COLO668 (cell line): ENCODE measurements around the gene CEP164.
A peak's percentile ranks its signal among the peaks of the same experiment; 100 is the strongest.

Experiments
- DNase-seq: peaks from one replicate; lab custom pipeline; 2025; ENCODE audit not compliant: unreplicated experiment; lab: John Stamatoyannopoulos, UW

Gene CEP164

DNA sequence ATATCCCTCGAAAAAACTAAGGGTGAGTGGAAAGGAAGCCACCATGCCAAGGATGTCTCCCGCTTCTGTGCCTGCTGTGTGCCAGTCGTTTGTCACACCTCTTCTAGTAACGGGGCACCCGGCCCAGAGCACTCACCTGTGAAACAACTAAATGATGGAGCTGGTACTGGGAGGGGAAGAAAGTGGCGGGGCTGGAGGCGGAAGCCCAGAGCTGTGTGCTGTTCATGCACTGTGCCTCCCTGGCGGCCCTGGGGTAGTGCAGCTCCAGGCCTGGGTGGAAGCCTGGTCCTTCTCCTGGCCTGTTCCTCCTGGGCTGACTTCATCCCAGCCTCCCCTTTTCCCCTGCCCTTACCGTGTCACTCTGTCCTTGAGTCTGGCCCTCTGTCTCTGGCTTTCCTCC lies 130.2 kb downstream of the CEP164 start:
- peak; percentile 69 for DNase-seq

DNA sequence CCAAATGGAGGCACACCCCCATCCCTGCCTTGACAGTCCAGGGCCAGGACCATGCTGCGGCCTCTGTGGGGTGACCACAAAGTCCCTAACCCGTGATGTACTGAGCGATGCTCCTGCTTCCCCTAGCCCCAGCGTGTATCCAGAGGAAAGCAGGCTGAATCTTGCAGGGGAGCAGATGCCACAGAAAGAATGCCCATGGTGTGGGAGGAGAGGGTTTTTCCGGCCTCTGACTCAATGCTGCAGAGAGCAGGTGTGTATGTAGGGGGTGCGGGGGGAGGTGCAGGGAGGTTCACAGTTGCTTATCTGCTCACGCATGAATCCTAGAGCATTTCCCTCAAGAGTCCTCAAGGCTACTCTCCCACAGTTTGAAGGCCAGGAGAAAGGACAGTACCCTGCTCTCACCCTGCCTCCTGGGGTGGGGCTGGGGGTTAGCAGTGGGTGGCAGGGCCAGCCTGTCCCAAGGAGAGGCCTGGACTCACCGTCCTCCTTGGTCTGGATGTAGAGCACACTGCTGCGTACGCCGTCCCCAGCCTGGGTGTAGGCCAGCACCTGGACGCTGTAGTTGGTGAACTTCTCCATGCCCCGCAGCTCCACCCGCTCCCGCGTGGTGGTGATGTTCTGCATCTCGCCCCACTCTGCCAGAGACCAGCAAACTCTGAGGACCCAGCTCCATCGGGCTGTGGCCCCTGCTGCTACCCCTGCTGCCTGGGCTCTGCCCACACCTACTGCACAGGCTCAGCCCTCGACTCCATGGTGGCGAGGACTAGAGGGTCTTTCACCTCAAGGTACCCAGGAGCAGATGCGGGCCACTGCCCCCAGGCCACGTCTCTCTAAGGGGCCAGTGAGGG lies 130.8 kb downstream of the CEP164 start:
- peak; percentile 83 for DNase-seq

DNA sequence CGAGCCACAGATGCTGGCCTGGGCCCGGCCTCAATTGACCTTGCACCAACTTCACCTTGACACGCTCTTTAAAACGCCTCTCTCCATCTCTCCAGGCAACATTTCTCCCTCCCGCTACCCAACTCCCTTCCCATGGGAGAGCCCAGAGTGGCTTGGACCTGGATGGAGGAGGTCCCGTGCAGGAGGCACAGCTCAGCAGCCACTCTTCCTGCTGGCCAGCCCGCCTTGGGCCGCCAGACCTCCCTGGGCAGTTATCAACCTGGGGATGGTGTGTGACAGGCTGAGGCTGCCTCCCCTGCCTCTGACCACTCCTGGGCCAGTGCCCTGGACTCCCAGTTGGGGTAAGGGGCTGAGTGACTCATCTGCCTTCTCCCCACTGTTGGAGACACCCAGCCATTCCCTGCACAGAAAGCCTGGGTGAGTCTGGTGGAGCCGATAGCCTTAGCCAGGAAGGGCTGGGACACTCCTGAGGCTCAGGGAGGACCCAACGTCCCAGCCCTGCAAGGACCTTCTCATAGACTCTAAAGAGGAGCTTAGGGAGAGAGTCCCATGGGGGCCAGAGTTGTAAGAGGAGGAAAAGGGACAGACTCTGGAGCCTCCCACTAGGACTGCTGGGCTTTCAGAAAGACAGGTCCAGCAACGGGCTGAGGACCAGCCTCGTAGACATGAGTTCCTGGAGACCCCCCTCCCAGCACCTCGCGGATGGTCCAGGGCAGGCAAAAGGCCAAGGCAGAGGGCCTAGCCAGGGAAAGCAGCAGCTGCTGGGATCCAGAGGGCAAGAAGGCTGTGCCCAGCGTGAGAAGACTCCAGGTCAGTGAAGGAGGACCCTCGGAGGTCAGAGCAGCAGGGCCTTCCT lies 131.7 kb downstream of the CEP164 start:
- DNase-seq = no peak

DNA sequence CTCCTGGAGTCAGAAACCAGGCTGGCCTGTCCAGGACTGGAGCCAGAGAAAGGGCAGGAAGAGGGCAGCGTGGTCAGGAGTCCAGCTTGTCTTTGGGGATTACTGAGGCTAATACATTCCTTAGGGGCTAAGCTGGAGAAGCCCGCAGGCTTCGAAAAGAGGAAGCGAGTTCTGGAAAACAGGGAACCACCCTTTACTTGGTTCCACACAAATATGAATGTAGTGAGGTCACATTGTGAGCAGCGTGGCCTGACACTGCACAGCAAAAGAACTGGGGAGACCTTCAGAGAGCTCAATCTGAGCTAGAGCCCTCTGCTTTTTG lies 132.3 kb downstream of the CEP164 start:
- DNase-seq = no peak

DNA sequence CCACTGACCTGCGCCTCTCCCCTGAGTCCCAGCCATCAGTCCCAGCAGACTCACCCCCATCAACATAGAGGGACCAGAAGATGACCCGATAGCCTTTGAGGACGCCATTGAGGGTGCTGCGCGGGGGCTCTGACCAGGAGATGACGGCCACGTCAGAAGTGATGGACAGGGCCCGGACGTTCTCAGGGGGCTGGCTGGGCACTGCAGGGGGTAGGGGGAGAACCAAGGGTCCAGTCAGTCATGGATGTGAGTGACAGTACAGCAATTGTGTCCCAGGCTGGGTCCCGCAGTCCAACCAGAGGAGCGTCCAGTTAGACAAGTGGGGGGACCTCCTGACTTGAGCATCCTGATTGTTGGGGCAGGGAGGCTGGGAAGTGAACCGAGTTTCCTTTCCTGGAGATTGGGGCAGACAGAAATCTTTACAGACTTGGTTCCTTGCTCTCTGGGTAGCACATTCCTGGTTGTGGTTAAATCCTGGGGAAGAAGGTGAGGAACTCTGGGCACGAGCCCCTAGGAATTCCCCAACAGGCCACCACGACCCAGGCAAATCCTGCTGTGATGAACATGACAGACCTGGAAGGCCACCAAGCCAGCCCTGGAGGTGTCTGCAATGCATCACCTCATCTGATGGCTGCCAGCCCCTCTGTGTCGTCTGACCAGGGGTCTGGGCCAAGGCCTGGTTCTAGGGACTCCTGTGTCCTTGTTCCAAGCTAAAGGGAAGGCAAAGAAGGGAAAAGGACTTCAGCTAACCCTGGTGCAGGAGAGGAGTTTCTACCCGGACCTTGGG lies 133.9 kb downstream of the CEP164 start:
- DNase-seq = no peak

DNA sequence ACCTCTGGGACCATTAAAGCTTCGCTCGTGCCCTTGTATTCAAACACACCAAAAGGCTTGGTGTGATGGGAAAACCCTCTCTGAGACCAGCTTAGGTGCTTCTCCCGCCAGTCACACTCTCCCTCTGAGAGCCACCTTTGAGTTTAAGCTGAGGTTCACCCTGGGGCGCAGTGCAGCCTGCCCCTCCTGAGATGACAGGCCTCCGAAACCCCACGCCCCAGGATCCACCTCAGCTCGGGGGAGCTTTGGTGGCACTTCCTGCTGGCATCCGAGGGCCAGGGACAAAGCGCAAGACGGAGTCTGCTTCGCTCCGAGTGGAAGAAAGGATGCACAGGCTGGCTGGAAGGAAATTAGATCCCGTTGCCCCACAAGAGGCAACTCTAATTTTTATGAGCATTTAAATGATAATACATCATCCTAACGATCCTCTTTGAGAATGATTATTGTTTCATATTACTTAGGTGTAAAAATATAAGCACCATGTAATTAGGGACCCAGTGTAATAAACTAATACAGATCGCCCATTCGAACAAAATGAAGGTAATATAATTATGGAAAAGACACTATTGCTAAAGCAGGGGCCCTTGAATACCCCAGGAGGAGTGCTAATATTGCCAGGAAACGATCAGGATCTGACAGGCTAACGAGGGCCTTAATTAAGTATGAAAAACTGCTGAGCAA lies 134.7 kb downstream of the CEP164 start:
- DNase-seq = no peak

DNA sequence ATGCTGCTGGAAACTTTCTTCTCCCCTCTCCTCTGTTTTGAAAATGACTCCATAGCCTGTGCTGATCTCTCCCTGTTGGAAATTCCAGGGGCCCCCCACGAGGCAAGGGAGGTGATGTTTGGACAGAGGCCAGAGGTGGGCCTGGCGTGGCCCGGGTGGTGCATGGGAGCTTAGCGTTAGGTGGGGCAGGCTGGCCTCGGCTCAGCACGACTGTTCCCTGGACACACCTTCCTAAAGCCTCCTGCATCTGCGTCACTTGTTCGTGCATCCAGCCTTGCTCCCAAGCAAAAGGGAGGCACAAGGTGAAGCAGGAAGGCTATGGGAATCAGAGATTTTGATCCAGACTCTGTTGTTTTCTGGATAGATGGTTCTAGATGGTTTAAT lies 135.2 kb downstream of the CEP164 start:
- no peak for DNase-seq
